ENCODE measurements around the gene GADD45A.
A peak's percentile ranks its signal among the peaks of the same experiment; 100 is the strongest.

GADD45A gene

GRCh38 chr1:67685067-67685557 lies at the start of gene GADD45A:
TSS of gene GADD45A (plus strand) at chr1:67685201. CDS start at chr1:67685495, 294 bp downstream.
- H3K27ac ChIP-seq = peak within 1 kb of the TSS; percentile 89
- TF ChIP-seq ZFX (IDR thresholded peaks at IDR 0.05; ENCODE audit: borderline replicate concordance) = no peak
- TF ChIP-seq CTCF (IDR thresholded peaks at IDR 0.05) = no peak

GRCh38 chr1:67636146-67636545 lies 48.9 kb upstream of the GADD45A start:
- H3K27ac ChIP-seq = no peak overlapping the region
- TF ChIP-seq ZFX (IDR thresholded peaks at IDR 0.05; ENCODE audit: borderline replicate concordance) = no peak
- TF ChIP-seq CTCF (IDR thresholded peaks at IDR 0.05) = no peak

- no peak for TF ChIP-seq CTCF (IDR thresholded peaks at IDR 0.05)
- TF ChIP-seq ZFX (IDR thresholded peaks at IDR 0.05; ENCODE audit: borderline replicate concordance) = no peak
- H3K27ac ChIP-seq = no peak overlapping the region
Observed at GRCh38 chr1:67639361-67639760, 45.6 kb upstream of the GADD45A start.

- H3K27ac ChIP-seq = no peak overlapping the region
- TF ChIP-seq CTCF (IDR thresholded peaks at IDR 0.05) (no peak), ZFX (IDR thresholded peaks at IDR 0.05; ENCODE audit: borderline replicate concordance) (no peak)
Observed at GRCh38 chr1:67642629-67643028, 42.4 kb upstream of the GADD45A start.

- TF ChIP-seq ZFX (IDR thresholded peaks at IDR 0.05; ENCODE audit: borderline replicate concordance) = no peak
- TF ChIP-seq CTCF (IDR thresholded peaks at IDR 0.05) = no peak
- H3K27ac ChIP-seq = peak overlapping the region; percentile 96
Observed at GRCh38 chr1:67644566-67644965, 40.4 kb upstream of the GADD45A start.

- TF ChIP-seq CTCF (IDR thresholded peaks at IDR 0.05) (no peak), ZFX (IDR thresholded peaks at IDR 0.05; ENCODE audit: borderline replicate concordance) (no peak)
- peak overlapping the region; percentile 96 for H3K27ac ChIP-seq
Observed at GRCh38 chr1:67645495-67646144, 39.4 kb upstream of the GADD45A start.
